GM21367 (cell line): ENCODE results near the gene EIF2AK3.
"Not testable (repeated sequence)": the region's sequence is repeated elsewhere in the genome, so short reads cannot be mapped to it uniquely, and the experiment has no call there.

ENCODE experiments used
- ATAC-seq: cut with Tn5 transposase; IDR thresholded peaks from one replicate; pipeline ENCODE4 v1.9.1; 2021; ENCODE audit not compliant: unreplicated experiment

The EIF2AK3 gene

DNA sequence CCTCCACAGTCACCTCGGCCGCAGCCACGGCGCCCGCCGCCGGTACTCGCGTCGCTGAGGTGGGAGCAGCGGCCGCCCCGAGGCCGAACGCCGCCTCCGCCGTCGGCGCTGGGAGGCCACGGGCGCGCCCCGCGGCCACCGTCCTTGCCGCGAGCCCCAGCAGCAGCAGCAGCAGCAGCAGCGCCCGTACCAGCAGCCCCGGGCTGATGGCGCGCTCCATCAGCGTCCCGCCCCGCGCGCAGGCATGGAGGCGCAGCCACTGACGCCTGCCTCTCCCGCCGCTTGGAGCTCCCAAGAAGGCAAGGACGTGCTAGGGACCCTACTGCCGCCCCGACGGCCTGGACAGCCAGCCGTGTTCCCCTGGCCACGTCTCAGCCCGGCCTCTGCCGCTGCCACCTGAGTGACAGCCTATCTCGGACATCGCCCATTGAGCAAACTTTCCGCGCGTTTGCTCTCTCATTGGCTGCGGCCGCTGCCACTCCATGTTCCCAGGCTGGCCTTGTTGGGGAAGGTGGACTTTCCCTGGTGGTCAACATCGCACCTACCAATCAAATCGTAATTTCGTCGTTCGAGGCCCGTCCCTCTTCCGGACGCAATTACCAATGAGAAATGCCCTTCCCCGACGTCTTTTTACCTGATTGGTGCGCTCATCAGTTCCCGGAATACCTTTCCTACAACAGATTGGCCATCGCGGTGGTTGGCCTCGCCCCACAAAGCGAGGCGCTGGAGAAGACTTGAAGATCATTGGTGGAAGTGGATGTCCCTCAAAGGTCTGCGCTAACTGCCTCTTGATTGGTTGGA is at the start of gene EIF2AK3:
Gene EIF2AK3, minus strand, starts transcription at position 410 of the 801 bp plus-strand sequence. Its CDS starts 190 bp downstream, at position 220.
- peak; percentile 85 for ATAC-seq

DNA sequence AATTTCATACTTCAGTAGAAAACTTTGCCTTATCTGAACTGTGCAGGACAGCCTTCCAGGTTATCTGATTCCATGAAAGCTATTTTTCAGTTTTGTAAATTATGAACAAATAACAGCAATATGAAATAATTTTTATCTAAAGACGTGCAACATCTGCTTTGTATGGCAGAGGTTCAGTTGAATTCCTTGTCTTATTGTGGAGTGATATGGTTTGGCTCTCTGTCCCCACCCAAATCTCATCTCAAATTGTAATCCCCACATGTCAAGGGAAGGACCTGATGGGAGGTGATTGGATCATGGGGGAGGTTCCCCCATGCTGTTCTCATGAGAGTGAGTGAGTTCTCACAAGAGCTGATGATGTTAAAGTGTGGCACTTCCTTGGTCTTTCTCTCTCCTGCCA is 46.1 kb upstream of the EIF2AK3 start:
- ATAC-seq = no peak

DNA sequence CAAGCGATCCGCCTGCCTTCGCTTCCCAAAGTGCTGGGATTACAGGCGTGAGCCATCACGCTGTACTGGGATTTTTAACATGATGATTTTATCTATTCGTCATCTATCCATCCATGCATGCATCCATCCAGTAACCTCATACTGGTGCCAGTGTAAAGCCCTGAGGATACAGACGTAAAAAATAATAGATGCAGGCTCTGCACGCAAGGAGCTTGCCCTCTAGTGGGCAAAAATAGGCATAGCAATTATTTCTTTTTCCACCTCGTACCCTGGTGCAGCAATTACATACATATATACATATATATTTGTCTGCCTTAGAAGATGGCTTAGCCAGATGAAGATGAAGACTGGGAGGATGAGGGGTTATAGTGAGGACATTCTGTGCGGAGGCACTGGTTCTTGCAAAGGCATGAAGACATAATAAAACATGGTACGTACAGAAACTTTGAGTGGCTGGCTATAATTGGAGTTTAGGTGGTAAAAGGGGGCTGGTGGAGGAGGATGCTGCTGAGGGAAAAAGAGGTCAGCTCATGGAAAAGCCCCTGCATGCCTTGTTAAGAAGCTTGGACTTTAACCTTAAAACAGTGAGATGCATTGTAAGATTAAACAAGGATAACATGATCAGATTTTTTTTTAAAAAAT is 44.6 kb upstream of the EIF2AK3 start:
- ATAC-seq = no peak

DNA sequence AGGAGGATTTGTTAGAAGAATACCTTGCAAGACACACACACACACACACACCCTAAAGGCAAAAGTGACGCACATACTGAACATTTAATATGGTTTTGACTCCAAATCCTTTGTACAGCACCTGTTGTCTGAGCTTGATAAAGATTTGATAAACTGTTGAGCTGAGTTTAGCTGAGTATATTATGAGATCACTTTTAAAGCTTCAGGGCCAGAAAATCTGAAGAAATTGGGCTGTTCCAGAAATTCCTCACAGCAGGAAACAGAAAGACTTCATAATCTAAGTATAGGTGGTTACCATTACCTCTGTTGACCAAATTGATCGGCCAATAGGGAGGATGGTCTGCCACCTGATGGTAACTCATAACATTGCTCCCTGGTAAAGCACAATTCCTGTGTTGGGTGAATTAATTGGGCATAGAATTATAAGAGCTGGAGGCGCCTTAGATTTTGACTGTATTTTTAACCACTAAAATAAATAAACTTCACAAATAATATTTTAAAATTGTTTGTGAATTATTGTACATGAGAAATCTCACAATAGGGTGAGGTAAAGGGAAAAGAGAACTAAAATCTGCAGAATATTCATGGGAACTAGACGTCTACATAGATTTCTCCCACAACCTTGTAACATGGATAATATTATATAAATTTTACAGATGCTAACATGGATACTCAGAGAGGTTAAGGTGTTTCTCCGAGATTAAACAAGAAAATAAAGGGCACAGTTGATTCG is 42.4 kb upstream of the EIF2AK3 start:
- ATAC-seq = peak; percentile 85

DNA sequence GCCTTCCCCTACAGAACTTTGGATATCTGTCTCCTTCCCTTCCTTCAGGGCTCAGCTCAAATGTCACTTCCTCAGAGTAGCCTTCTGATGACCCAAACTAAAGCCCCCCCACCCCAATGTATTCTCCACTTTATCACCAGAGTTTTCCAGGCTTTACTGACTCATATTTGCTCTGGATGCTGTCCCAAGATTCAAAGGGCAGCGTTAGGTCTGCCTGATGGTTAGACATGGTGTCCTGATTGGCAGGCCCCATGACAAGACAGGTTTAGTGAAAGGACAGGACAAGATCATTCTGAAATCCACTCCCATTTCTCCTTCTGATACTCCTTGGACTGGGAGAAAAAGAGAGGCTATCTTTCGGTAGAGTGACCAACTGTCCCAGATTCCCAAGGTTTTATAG is 41.6 kb upstream of the EIF2AK3 start:
- ATAC-seq = no peak

DNA sequence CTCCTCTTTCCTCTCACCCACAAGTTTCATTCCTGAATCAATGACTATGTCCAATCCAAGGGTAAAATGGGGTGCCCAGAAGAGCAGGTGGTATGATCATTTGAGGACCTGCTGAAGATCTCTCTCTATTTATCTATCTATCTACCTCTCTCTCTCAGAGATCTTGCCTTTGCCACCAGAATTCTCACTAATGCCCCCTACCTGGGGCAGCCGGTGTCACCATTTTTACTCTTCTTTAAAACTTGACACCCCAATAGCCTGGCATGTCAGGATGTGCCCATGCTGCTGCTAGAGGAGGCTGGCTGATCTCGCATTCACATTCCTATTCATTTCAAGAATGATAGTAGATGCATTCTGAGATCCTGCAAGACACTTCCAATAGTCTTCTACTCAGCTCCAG is 40.0 kb upstream of the EIF2AK3 start:
- ATAC-seq = no peak

DNA sequence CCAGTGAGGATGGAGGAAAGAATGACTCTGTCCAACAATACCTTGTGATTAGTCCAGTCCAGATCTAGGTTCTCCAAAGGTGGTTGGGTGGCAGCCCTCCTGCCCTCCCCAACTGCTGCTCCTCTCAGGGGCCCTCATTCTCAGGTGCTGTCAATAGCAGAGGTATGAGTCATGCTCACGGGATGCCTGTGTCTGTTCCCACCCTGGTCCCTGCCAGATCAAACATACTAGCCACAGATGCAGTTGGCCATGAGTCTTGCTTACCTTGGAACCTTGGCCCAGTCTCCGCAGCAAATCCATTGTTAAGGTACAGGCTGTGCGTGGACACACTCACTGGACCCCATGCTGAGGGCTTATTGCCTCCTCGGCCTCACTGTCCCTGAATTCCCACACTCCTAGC is 39.3 kb upstream of the EIF2AK3 start:
- no peak for ATAC-seq

DNA sequence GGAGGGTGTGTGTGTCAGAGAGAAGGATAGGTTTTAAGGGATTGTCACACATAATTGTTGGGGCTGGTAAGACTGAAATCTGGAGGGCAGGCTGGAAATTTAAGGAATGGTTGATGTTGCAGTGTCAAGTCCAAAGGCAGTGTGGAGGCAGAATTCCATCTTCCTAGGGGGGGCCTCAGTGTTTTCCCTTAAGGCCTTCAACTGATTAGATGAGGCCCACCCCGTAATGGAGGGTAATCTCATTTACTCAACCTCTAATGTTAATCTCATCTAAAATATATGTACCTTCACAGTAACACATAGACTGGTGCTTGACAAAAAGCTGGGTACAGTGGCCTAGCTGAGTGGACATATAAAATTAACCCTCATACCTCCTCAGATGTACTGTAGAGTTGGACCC is 33.4 kb upstream of the EIF2AK3 start:
- no peak for ATAC-seq

DNA sequence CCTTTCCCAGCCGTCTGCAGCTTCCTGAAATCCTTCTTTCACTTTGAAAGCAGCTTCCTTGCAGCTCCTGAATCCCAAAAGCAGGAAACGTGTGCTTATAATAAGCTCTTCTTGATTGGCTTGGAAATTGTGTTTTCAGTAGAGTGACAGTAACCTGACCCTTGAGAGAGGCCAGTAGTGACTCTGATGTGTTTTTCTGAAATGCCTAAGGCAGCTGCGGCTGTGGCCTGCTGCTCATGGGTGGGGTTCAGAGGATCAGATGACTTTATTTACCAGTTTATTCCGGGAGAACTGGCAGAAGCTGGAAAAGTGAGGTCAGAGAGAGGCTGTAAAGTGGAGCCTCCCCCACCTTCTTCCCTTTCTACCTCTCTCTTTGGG is 32.3 kb upstream of the EIF2AK3 start:
- no peak for ATAC-seq

DNA sequence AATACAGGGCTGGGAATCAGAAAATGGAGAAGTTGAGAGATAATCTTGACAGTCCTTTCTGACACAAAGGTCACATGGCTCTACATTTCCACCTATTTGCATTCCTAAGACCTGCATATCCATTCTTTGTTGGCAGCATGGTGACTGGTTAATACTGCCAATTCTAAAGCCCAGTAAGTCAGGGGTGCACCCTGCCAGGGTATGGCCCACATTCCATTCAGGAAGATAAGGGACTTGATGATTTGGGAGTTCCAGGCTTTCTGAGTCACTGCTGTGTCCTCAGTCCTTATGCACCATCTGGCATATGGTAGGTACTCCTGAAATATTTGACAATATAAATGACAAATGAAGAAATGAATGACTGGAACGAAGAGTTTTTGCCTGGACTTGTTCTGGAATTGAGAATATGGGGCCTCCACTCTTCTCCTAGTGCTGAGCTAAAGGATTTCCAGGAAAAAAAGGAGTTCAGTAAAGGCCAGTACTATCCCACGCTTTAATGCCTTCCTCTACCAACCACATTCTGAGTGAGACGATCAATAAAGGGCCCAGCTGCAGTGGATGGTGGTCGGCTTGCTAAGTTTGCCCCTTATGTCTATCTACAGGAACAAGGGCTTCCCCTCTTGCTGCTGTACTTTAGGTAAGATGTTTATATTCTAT is 31.7 kb upstream of the EIF2AK3 start:
- ATAC-seq = no peak

DNA sequence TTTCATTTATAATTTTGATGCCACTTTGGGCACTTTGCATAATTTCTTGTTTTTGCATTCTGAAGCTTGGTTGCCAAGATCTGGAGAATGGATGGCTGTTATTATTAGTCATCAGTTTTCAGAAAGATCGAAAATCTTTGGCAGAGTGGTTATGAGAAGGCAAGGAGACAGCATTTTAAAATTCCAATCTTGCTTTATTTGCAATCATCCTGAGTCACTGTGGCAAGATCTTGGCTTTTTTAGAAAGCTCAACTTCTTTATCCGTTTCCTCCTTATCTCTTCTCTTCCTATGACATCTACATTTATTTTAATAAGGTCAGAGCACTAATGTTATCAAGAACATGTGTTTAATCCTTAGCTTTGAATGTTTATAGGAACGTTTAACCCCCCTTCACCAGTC is 31.1 kb upstream of the EIF2AK3 start:
- ATAC-seq = no peak

DNA sequence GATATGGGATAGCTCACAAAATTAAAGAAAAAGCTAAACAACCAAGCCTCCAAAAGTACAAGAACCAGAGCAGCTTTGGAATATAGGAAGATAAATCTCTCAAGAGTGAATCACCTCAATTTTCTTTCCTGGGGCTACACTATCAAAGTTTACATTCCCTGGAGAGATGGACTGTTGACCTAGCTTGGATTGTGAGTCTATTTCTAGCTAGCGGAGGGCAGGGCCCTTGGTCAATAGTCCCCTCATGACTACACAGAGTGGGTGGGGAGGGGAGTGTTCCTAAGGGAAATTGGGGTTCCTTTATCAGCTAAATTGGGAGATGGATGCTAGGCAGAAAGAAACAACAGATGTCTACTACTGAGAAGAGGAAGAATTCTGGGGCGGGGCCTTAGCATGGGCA is 29.9 kb upstream of the EIF2AK3 start:
- no peak for ATAC-seq

DNA sequence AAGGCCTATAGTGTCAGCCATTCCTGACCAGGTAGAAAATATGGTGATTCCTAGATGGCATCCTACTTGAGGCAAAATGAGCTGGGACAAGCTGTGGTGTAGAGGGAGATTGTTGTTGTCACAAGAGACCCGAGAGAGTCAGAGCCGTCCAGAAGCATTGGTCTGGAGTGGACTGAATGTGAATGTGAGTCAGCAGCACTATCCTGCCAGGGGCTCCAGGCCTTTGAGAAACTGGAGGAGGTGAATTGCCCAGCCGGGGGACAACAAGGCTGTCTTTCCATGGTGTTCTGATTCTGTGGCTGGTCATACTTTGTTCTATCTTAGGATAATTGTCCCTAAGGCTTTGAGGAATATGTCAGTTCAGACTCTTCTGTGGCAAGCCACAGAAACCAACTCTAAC is 29.4 kb upstream of the EIF2AK3 start:
- no peak for ATAC-seq

DNA sequence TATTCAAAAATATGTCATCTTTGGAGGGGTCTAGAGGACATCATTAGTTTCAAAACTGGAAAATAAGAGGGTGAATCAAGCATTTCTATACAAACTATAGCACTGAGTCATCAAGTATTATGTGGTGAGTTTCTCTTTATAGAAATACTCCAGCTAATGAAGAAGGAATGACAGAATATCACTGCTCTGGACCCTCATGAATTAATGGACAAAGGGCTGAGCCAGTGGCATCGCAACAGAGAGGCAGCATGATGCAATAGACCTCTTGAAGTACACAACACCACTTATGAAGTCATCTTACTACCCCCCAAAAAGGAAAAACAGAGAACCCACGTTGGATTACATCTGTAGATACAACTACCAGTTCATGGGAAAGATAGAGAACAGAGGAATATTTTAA is 27.4 kb upstream of the EIF2AK3 start:
- no peak for ATAC-seq

DNA sequence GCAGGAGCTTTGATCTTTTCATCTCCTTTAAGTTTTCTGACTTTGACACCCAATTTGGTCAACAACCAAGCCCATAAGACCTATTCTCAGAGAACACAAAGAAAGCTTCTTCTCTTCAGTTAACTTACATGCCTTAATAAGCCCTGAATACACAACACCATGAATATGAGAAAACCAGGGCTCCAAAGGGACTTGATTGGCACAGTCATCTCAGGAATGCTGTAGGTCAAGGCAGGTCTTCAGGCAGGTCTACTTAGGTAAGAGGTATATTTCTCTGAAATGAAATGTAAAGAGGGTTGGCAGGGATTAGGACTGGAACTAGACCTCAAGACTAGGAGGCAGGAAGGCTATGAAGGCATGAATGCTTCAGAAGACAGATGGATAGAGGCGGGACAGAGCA is 24.4 kb upstream of the EIF2AK3 start:
- no peak for ATAC-seq

DNA sequence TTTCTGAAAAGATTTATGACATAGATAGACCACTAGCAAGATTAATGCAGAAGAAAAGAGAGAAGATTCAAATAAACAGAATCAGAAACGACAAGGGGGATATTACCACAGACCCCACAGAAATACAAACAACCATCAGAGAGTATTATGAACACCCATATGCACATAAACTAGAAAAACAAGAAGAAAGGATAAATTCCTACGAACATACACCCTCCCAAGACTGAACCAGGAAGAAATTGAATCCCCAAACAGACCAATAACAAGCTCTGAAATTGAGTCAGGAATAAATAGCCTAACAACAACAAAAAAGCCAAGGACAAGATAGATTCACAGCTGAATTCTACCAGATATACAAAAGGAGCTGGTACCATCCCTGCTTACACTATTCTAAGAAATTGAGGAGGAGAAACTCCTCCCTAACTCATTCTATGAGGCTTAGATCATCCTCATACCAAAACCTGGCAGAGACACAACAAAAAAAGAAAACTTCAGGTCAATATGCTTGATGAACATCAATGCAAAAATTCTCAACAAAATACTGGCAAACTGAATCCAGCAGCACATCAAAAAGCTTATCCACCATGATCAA is 18.1 kb upstream of the EIF2AK3 start:
- ATAC-seq = not testable (repeated sequence)

DNA sequence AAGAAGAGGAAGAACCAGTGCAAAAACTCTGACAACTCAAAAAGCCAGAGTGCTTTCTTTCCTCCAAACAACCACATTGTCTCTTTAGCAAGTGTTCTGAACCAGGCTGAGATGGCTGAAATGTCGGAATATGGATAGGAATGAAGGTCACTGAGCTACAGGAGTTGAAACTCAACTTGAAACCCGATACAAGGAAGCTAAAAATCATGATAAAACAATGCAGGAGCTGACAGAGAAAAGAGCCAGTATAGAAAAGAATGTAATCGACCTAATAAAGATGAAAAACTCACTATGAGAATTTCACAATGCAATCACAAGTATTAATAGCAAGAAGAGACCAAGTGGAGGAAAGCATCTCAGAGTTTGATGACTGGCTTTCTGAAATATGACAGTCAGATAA is 15.0 kb upstream of the EIF2AK3 start:
- no peak for ATAC-seq

DNA sequence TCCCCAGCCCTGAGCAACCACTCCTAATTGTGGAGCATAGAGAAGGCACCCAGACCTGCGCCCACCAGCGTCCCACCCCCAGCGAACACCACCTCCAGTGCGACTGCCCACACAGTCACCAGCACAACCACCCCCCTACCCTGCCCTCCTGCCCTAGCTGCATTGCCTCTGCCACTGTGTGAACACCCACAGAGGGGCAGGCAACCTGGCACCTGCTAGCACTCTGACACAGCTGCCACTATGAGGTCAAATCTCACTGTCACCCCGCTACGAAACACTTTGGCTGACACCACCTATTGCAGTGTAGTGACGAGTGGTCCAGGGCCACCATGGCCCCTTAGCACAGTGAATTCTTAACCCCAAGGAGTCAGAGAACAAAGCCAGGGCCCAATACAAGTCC is 14.1 kb upstream of the EIF2AK3 start:
- no peak for ATAC-seq

DNA sequence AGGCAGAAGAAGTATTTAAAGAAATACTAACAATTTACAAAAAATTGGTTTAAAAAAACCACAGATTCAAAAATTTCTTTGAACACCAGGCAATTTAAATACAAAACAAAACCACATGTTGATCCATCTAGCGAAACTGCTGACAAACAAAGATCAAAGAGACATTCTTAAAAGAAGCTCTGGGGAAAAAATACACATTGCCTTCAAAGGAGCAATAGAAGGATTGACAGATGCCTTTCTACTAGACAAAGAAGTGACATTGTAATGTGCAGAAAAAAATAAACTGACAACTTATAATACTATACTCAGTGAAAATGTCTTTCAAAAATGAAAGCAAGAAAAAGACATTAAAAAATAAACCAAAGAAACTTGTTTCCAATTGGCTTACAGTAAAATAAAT is 12.6 kb upstream of the EIF2AK3 start:
- no peak for ATAC-seq

DNA sequence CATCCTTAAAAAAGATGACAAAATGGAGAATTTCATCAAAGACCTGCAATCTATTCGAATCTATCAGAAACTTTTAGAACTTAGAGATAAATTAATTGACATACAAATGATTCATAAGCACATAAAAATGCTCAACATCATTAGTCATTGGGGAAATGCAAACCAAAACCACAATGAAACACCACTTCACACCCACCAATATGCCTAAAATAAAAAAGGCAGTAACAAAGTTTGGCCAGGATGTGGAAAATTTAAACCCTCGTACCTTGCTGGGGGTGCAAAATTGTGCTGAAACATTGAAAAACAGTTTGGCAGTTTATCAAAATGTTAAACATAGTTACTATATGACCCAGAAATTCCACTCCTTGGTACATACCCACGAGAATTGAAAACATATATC is 11.5 kb upstream of the EIF2AK3 start:
- no peak for ATAC-seq

DNA sequence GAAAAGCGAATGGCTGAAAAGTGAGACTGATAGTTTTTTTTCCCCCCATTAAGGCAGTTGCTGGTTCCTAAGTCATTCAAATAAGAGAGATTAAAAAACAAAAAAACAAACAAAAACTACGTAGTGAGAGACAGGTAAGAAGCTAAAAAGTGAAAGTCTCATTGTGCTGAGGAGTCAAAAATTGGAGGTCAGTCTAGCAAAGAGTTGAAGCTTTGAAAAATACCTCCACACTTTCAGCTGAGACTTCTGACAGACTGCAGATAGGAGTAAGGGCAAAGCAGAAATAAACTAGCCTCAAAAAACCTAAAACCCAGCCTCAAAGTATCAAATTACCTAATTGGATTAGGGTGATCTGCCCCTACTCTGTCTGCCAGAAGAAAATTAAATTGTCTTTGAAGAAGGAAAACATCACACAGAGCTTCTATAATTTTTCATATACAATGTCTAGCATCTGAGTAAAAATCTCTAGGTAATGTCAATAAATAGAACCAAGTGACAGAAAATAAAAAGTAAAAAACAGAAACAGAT is 10.9 kb upstream of the EIF2AK3 start:
- ATAC-seq = no peak
